Measurements from ENCODE around the gene MBD5.

MBD5 gene

GRCh38 chr2:148023861-148024260 lies 3.0 kb downstream of the MBD5 start:
- no peak for DNase-seq (ENCODE audit: low read depth)

GRCh38 chr2:148026573-148026972 lies 5.7 kb downstream of the MBD5 start:
- DNase-seq (ENCODE audit: low read depth) = no peak

GRCh38 chr2:148027822-148028221 lies 6.9 kb downstream of the MBD5 start:
- DNase-seq (ENCODE audit: low read depth) = no peak

- no peak for DNase-seq (ENCODE audit: low read depth)
These were observed 7.9 kb downstream of the MBD5 start for GRCh38 chr2:148028781-148029180.

GRCh38 chr2:148031152-148031551 lies 10.3 kb downstream of the MBD5 start:
- no peak for DNase-seq (ENCODE audit: low read depth)

- no peak for DNase-seq (ENCODE audit: low read depth)
These were observed 11.3 kb downstream of the MBD5 start for GRCh38 chr2:148032215-148032614.

GRCh38 chr2:148039783-148040182 lies 18.9 kb downstream of the MBD5 start:
- DNase-seq (ENCODE audit: low read depth) = no peak

- DNase-seq (ENCODE audit: low read depth) = no peak
These were observed 21.3 kb downstream of the MBD5 start for GRCh38 chr2:148042219-148042618.

- DNase-seq (ENCODE audit: low read depth) = no peak
These were observed 23.4 kb downstream of the MBD5 start for GRCh38 chr2:148044322-148044721.

GRCh38 chr2:148046802-148047201 lies 25.9 kb downstream of the MBD5 start:
- no peak for DNase-seq (ENCODE audit: low read depth)

GRCh38 chr2:148048475-148049221 lies 27.8 kb downstream of the MBD5 start:
- no peak for DNase-seq (ENCODE audit: low read depth)

- no peak for DNase-seq (ENCODE audit: low read depth)
These were observed 28.4 kb downstream of the MBD5 start for GRCh38 chr2:148049284-148049683.

- DNase-seq (ENCODE audit: low read depth) = no peak
These were observed 31.8 kb downstream of the MBD5 start for GRCh38 chr2:148052687-148053086.

- DNase-seq (ENCODE audit: low read depth) = no peak
These were observed 37.8 kb downstream of the MBD5 start for GRCh38 chr2:148058641-148059040.

- DNase-seq (ENCODE audit: low read depth) = no peak
These were observed 42.7 kb downstream of the MBD5 start for GRCh38 chr2:148063633-148064032.

GRCh38 chr2:148065936-148066335 lies 45.0 kb downstream of the MBD5 start:
- no peak for DNase-seq (ENCODE audit: low read depth)

- no peak for DNase-seq (ENCODE audit: low read depth)
These were observed 46.9 kb downstream of the MBD5 start for GRCh38 chr2:148067801-148068200.

GRCh38 chr2:148071351-148071750 lies 50.5 kb downstream of the MBD5 start:
- DNase-seq (ENCODE audit: low read depth) = no peak

- DNase-seq (ENCODE audit: low read depth) = no peak
These were observed 75.1 kb downstream of the MBD5 start for GRCh38 chr2:148096012-148096411.

GRCh38 chr2:148102641-148103040 lies 81.8 kb downstream of the MBD5 start:
- no peak for DNase-seq (ENCODE audit: low read depth)

GRCh38 chr2:148103946-148104345 lies 83.1 kb downstream of the MBD5 start:
- no peak for DNase-seq (ENCODE audit: low read depth)

GRCh38 chr2:148106331-148106730 lies 85.4 kb downstream of the MBD5 start:
- DNase-seq (ENCODE audit: low read depth) = no peak

- DNase-seq (ENCODE audit: low read depth) = no peak
These were observed 87.5 kb downstream of the MBD5 start for GRCh38 chr2:148108385-148108784.

- DNase-seq (ENCODE audit: low read depth) = no peak
These were observed 89.3 kb downstream of the MBD5 start for GRCh38 chr2:148110184-148110583.

Measured in stimulated activated CD8-positive, alpha-beta memory T cell treated with anti-CD3 and anti-CD28 coated beads, Interleukin-7, amount 100 ng/mL, for 24 hours (primary cell).